ENCODE measurements around the gene E4F1. TPM values are rescaled to one million over a fixed set of nuclear protein-coding genes. Genes with fewer than 3 reads are reported as not detected.
"Not testable (repeated sequence)": the region's sequence is repeated elsewhere in the genome, so short reads cannot be mapped to it uniquely, and the experiment has no call there.

Gene E4F1
- polyA plus RNA-seq, 1 donor, result 16.4 TPM

DNA sequence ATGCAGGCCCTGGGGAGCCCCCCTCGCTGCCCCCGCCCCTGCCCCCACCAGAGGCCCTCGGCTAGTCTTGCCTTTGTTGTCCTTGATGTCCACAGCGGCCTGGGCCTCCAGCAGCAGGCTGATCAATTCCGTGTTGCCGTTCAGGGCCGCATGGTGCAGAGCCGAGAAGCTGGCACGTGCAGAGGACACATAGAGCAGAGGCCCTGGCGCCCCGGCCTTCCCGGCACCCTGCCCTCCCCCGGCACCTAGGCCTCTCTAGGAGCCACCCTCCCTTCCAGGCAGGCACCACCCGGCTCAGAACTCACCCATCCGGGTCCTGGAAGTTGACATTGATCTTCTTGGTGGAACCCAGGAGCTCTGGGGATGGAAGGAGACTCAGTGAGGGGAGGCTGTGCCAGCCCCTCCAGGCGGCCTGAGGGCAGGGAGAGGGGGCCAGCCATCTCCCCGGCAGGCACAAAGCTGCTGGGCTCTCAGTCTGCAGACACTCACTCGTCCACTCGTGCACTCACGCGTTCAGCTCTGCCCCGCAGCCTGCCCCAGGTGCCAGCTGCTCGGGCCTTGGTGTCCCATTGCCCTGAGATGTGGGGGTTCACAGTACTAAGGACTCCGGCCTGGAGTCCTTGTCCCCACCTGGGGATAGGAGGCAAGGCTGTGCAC lies 33.3 kb upstream of the E4F1 start:
- DNase-seq, result no peak

DNA sequence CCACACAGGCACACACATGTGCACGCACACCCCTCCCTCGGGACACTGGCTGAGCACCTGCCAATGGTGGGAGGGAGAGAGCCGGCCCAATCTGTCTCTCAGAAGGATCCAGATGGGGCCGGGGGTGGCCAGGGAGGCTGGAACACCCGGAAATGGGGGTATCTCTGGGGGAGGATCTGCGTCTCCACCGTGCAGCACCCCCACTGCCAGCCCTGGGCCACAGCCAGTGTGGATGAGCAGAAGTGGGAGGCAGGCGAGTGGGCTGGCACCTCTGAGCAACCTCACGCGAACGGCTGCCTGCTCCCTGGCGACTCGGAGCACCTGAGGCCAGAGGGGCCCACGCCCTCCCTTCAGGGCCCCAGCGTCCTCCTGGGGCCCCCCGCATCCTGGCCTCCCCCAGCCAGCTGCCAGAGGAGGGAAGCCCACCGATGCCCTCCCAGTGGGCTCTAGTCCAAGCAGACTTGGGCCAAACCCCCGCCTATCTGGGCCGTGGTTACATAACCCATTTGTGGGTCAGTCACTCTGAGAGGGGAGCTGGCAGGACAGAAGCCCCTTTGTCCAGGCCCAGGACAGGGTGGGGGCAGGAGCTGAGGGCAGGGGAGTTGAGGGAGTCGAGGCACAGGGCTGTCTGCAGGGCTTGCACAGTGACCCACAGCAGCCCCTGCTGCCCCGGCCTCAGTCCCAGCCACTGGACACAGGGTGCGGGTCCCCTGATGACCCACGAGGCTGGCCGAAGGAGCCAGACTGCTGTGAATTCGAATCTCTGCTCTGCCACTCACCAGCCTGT lies 32.5 kb upstream of the E4F1 start:
- DNase-seq, result no peak

DNA sequence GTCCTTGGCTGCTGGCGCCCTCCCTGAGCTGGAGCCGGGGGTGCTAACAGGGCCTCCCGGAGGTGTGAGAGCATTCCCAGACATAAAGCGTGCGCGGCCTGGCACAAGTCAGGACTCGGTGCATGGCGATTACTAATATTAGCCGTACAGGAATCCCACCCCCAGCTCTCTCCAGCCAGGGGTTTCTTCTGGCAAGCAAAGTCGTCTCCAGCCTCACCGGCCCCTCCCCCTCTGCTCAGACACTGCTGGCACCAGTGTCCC lies 32.0 kb upstream of the E4F1 start:
- no peak for DNase-seq

DNA sequence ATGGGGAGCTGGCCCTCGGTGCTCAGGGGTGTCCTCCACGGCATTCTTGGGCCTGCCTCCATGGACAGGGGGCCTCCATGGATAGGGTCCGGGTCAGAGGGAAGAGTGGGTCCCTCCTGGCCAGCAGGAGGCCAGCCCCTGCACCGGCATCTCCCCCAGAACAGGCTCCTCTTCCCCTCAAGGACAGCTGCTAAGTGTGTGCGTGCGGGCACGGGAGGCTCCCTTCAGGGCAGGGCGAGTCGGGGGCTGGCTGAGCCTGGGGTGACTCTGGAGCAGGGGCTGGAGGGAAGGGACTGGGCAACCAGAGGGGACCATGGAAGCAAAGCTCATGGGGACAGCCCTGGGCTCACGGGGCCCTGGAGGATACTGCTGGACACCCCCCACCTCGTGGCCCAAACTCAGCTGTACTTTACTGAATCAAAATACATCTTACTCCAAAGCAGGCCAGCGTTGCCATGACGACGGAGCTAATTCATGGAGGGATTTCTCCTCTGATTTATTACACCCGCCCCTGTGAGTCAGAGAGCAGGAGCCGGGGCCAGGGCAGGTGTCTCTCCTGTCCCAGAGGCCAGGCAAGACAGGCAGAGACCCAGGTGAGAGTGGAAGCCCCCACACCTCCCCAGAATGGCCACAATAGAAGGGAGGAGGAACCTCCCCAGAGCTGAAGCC lies 29.1 kb upstream of the E4F1 start:
- DNase-seq, result no peak

DNA sequence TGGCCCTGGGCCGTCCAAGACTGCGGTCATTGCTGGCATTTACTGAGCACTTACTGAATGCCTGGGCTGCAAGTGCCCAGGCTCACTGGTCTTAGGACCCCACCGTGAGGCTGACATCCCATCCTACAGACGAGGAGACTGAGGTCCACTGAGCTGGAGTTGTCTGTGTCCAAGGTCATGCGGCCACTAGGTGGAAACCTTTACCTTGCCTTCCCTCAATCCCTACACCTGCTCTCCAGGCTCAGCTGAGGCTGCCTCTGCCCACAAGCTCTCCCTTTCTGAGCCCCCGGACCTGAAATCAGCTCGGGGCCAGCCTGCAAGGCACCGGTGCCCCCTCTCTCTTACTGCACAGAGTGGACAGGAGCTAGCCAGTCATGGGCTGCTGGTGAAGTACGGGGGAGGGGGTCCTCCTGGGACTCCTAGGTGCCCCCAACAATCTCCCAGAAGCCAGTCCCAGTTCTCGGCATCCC lies 28.5 kb upstream of the E4F1 start:
- no peak for DNase-seq

DNA sequence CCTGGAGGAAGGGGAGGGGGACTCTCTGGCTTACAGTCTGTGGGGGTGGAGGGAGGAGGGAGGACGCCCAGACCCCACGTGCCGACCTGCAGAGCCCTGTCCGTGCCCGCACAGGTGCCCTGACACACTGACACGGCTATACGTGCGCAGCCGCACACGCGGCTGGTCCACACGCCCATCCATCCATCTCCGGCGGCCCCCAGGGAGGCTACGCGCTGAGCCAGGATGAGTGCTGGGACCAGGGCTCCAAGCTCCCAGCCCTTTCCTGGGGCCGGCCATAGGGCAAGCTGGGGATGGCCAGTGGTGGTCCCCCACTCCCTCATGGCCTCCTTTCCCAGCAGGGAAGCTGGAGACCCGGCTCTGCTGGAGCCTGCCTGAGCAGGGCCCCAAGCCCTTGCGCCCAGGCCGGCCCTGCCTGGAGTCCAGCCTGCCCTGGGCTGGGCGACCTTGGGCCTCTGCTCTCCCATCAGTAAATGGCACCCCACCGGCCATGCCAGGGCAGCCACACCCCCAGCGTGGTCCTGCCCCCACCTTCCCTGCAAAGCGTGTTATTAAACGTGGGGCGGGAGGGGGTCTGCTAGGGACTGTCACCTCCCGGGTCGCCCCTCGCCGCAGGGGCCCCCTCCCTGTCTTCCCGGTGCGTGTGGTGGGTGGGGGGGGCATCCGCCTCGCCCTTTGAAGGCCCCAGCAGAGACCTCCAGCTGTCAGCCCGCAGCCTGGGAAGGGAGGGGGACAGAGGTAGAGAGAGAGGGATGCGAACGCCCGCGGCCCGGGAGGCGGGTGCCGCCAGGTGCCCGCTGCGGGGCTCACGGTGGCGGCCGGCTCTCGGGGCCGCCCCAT lies 27.8 kb upstream of the E4F1 start:
- DNase-seq, result no peak

DNA sequence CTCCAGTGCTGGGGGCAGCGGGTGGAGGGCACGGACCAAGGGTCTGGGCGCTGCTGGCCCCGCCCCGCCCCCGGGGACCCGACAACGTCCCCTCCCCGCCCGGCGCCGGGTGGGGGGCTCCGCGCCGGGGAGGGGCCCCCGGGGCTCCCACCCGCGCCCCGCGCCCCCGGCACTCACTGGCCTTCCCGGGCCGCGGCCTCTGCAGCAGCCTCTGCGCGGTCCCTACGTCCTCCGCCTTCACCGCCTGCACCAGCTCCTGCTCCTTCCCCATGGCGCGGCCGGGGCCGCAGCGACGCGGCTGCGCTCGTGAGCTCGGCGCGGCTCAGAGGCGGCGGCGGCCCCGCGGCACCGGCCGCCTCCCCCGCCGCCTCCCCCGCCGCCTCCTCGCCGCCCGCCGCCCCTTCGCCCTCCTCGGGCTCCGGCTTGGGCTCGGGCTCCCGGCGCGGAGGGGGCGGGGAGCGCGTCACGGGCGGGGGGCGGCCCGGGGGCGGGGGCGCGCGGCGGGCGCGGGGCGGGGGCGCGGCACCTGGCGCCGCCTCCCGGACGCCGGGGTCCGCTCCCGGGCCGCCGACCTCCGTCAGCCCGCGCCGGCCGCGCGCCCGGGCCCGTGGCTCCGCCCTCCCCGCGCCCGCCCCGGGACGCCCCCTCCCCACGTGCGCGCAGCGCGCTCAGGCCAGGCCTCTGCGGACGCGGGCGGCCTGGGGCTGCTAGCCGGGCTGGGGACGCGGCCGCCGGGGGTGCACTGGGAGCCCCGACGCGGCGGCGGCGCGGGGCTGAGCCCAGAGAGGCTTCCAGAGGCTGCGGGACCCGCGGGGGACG lies 27.0 kb upstream of the E4F1 start, which contains the start of gene CASKIN1:
Gene CASKIN1, minus strand, starts transcription at position 444 of the 819 bp plus-strand sequence. Its CDS starts 173 bp downstream, at position 271.
- no peak for DNase-seq

DNA sequence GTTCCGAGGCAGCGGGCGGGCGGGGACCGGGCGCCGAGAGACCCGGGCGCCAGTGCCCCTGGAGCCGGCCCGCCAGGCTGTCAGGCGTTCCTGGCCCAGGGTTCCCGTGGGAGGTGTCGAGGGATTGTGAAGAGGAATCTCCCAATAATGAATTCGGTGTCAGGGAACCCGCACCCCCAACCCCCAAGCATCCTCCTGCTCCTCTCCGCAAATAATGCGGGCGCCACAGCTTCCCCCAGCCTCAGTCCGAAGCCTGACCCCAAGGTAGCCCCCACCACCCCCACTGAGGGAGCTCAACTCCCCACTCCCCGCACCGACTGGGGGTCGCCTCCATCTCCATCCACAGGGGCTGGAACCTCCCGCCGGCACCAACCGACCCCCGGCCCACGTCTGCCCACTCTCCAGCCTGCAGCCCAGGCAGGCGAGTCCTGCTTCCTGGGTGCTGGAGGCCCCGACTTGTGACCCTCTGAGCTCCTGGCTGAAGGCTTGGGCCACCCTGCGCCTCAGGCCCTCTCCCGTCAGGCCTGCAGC lies 26.3 kb upstream of the E4F1 start:
- DNase-seq, result no peak

DNA sequence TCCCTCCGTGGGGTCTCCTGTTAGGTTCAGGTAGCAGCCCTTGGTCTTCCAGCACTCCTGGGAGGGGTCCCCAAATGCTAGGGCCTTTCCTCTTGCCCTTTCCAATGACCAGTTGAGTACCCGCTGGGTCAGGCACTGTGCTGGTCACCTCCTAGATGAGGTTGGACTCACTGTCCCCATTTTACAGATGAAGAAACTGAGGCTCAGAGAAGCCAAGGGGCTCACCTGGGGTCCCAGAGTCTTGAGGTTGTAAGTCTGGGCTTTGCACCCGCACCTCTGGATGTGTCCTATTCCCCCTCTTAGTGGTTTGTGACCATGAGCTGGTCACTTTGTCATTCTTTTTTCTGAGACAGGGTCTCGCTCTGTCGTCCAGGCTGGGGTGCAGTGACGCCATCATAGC lies 25.6 kb upstream of the E4F1 start:
- DNase-seq, result no peak

DNA sequence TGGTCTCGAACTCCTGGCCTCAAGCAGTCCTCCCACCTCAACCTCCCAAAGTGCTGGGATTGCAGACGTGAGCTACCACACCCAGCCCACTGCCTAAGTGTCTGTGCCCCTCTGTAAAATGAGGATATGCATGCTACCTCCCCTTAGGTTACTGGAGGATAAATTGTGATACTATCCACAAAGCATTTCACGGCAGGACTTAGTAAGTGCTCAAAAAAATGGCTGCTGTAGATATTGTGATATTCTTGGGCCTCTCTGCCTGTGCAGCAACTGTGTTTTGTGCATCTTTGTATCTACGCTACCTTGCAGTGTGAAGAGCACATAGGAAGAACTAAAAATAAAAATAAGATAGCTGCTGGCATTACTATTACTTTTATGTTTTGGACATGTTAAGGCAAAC lies 25.1 kb upstream of the E4F1 start:
- DNase-seq, result no peak

DNA sequence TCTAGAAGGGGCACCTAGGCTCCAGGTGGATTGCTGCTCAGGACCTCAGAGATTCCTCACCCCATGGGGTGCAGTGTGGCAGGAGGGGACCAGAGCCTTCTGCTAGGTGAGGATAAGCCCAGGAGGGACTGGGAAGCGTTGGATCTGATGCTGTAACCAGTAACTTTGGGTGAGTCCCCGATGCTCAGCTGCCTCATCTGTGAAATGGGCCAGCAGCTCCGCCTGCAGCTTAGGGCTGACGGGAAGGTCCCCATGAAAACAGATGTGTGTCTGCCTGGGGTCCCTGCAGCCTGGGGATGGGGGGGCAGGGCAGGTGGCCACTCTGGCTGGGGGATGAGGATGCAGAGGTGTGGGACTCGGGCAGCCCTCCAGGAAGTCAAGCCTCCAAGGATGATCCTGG lies 24.3 kb upstream of the E4F1 start:
- no peak for DNase-seq

DNA sequence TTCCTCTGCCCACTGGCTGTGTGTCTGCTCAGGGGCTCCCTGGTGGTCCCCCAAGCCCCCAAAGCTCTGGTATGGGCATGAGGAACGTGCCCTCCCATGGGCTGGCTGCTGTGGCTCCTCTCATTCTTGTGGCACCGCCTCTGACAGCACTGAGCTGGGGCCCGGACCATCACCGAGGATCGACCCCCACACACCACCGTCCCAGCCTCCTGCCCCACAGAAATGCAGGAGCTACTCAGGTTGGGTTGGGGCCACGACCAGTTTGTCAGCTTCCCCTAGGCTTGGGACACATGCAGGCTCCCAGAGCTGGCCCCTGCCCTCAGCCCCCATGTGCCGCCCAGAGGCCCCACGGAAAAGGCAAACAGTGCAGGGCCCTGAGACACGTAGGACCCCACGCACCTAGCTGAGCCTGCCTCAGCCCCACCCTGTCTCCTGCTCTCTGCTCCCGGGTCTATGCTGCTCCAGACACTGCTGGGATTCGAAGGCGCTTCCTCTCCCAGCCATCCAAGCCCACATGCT lies 23.7 kb upstream of the E4F1 start:
- no peak for DNase-seq

DNA sequence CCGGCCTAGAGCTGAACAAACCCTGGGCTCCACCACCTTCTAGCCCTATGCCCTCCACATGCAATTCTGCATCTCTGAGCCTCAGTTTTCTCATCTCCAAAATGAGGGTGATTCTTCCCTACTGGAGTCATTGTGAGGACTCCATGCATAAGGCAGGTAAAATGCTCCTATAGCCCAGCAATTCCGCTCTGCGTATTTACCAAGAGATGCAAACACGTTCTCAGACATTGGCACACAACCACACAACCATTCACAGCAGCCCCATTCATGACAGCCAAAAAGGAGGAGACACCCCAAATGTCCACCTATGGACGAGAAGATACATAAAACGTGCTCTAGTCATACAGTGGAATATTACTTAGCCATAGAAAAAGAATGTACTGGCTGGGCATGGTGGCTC lies 23.1 kb upstream of the E4F1 start:
- no peak for DNase-seq

DNA sequence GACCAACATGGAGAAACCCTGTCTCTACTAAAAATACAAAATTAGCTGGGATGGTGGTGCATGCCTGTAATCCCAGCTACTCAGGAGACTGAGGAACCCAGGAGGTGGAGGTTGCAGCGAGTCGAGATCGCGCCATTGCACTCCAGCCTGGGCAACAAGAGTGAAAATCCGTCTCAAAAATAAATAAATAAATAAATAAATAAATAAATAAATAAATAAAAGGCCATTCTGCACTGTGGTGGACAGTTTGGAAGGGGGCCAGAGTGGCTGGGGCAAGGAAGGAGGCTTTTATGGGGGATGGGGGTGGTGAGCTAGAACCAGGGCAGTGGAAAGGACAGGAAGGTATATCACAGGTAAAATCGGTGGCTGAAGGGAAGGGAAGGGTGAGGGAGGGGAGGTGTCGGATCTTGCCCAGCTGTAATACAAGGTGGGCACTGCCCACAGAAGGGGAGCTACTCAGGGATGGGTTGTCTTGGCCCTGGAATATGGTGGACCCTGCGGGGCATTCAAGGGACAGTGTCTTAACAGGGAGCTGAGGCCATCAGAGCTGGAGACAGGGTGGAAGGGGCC lies 20.2 kb upstream of the E4F1 start:
- DNase-seq, result not testable (repeated sequence)

DNA sequence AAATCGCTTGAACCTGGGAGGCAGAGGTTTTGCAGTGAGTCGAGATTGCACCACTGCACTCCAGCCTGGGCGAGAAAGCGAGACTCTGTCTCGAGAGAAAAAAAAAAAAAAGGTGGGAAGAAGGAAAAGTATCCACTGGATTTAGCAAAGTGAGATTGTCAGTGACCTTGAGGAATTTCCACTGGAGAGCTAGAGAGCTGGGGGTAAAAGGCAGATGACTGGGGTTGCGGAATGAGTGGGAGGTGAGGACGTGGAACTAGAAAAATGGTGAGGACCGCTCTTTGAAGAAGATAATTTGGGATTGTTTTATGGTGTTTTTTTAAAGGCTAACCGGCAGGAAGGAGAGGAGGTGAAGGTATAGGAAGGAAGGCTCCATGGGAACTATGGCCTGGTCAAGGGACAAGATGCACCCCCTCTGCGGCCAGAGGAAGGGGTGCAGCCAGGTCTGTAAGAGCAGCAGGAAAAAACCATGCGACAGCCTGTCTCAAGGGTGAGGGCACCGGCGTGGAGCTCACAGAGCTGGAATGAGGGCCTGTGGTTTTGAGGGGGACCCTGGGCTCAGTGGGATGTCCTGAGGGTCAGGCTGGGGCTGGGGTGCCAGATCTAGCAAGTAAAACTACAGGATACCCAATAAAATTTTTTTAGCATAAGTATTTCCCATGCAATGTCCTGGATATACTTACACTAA lies 18.8 kb upstream of the E4F1 start:
- no peak for DNase-seq

DNA sequence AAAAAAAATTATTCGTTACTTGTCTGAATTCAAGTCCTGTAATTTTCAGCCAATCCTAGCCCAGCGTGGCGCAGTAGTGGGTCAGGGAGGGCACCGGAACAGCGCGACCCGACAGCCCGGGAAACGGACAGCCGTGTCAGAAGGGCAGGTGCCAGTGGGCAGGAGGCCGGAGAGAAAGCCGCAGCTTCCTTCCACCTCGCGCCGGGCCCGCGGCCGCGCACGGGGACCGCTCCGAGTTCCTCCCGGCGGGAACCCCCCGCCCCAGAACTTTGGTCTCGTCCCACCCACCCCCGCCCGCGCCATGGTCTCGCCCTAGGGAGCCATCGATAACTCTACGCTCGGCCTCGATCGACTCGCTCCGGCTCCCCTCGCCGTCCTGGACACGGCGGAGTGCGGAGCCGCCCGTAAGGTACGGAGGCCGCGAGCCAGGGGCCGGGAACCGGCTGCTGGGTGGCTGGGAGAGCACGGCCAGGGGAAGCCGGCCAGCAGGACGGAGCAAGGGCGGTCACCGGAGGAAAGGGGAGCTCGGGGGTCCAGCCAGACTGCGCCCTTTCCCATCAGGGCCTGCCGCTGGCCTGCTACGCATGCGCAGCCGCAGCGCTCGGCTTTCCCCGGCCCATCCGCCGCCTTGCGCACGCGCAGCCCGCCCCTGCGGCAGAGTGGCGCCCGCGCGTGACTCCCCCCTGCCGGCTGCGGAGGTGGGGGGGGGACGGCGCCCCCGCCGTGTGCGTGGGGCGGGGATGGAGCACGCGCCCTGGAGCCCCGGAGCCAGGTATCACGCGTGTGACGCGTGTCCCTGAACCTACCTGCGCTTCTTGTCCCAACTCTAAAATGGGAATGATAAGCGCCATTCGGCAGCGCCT lies 18.1 kb upstream of the E4F1 start, which contains the start of gene MLST8:
Gene MLST8, plus strand, starts transcription at position 351 of the 863 bp plus-strand sequence. CDS start 632 bp downstream, outside the sequence.
- DNase-seq, result peak; percentile 93

DNA sequence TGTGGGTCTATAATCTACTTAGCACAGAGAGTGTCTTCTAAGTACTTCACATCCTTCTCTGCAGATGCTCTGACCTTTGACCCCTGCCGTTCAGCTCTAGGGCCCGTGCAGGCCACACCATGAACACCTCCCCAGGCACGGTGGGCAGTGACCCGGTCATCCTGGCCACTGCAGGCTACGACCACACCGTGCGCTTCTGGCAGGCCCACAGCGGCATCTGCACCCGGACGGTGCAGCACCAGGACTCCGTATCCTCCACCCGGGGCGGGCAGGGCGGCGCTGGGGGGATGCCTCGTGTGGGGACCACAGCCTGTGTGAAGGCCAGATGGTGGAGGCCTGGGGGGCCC lies 17.5 kb upstream of the E4F1 start:
- no peak for DNase-seq

DNA sequence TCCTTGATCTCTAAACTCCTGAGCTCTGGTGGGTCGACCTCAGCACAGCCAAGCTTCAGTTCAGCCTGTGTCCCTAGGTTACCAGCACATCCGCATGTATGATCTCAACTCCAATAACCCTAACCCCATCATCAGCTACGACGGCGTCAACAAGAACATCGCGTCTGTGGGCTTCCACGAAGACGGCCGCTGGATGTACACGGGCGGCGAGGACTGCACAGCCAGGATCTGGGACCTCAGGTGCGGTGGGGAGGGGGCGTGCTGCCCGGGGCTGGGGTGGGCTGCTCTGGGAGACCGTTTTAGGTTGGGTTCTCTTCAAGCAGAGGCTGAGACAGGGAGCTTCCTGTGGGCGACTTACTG lies 17.0 kb upstream of the E4F1 start:
- no peak for DNase-seq

DNA sequence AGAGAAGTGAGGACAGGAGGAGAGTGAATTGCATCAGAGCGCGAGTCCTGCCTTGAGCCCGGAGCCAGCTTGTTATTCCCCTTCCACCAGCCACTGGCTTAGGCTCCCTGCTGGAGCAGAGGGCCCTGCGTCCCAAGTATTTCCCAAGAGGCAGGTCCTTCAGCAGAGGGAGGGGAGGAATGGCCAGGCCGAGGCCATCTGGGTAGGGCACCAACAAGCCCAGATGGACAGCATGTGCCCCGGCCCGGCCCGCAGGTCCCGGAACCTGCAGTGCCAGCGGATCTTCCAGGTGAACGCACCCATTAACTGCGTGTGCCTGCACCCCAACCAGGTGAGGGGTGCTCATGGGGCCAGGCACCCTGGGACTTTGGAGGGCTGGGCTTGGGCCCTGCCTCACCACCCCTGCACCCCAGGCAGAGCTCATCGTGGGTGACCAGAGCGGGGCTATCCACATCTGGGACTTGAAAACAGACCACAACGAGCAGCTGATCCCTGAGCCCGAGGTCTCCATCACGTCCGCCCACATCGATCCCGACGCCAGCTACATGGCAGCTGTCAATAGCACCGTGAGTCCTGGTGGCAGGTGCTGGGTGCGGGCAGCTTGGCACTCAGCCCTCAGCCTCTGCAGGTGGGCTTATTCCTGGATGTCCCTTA lies 16.5 kb upstream of the E4F1 start:
- no peak for DNase-seq
